Globus pallidus (tissue), 1 donor: ENCODE results near the gene NCF2.

Source experiments
- DNase-seq: peaks from one replicate; pipeline ENCODE4 v3.0.0-alpha.2; 2015; ENCODE audit warnings: low spot score

The NCF2 gene

GRCh38 chr1:183583466-183583865, 6.8 kb downstream of the NCF2 start:
- DNase-seq: no peak

- DNase-seq: no peak
Observed at GRCh38 chr1:183582021-183582713, 8.1 kb downstream of the NCF2 start.

GRCh38 chr1:183580281-183580682, 10.0 kb downstream of the NCF2 start:
- DNase-seq: no peak

- DNase-seq: no peak
Observed at GRCh38 chr1:183578856-183579255, 11.4 kb downstream of the NCF2 start.

- DNase-seq: no peak
Observed at GRCh38 chr1:183577897-183578465, 12.3 kb downstream of the NCF2 start.

- DNase-seq: no peak
Observed at GRCh38 chr1:183576537-183576936, 13.7 kb downstream of the NCF2 start.

- no peak for DNase-seq
Observed at GRCh38 chr1:183575606-183576005, 14.7 kb downstream of the NCF2 start.

- no peak for DNase-seq
Observed at GRCh38 chr1:183572721-183573120, 17.5 kb downstream of the NCF2 start.

GRCh38 chr1:183571678-183572268, 18.5 kb downstream of the NCF2 start:
- no peak for DNase-seq

GRCh38 chr1:183570451-183570850, 19.8 kb downstream of the NCF2 start:
- DNase-seq: no peak

GRCh38 chr1:183569801-183570200, 20.5 kb downstream of the NCF2 start:
- no peak for DNase-seq

GRCh38 chr1:183569141-183569540, 21.1 kb downstream of the NCF2 start:
- DNase-seq: no peak

GRCh38 chr1:183568176-183569021, 21.9 kb downstream of the NCF2 start:
- no peak for DNase-seq

GRCh38 chr1:183567584-183567983, 22.7 kb downstream of the NCF2 start:
- no peak for DNase-seq

GRCh38 chr1:183566026-183566425, 24.2 kb downstream of the NCF2 start:
- no peak for DNase-seq

- no peak for DNase-seq
Observed at GRCh38 chr1:183565261-183565660, 25.0 kb downstream of the NCF2 start.

GRCh38 chr1:183562701-183563100, 27.6 kb downstream of the NCF2 start:
- DNase-seq: no peak

- no peak for DNase-seq
Observed at GRCh38 chr1:183559061-183559460, 31.2 kb downstream of the NCF2 start.

GRCh38 chr1:183554577-183554976, 35.7 kb downstream of the NCF2 start:
- DNase-seq: no peak

GRCh38 chr1:183553764-183554163, 36.5 kb downstream of the NCF2 start:
- no peak for DNase-seq

- DNase-seq: no peak
Observed at GRCh38 chr1:183553331-183553730, 36.9 kb downstream of the NCF2 start.

GRCh38 chr1:183552891-183553290, 37.4 kb downstream of the NCF2 start:
- no peak for DNase-seq

GRCh38 chr1:183552441-183552840, 37.8 kb downstream of the NCF2 start:
- no peak for DNase-seq
